Hematopoietic multipotent progenitor cell treated with erythropoietin and hydrocortisone succinate and interleukin-3 and kit ligand, for 6 days (in vitro differentiated cells): ENCODE measurements around the gene ANGPTL4.
A peak's percentile ranks its signal among the peaks of the same experiment; 100 is the strongest.
"Not testable (repeated sequence)": the region's sequence is repeated elsewhere in the genome, so short reads cannot be mapped to it uniquely, and the experiment has no call there.

ENCODE experiments used
- DNase-seq: peaks from one replicate; pipeline ENCODE4 v3.0.0-alpha.2; 2015

Gene ANGPTL4

DNA sequence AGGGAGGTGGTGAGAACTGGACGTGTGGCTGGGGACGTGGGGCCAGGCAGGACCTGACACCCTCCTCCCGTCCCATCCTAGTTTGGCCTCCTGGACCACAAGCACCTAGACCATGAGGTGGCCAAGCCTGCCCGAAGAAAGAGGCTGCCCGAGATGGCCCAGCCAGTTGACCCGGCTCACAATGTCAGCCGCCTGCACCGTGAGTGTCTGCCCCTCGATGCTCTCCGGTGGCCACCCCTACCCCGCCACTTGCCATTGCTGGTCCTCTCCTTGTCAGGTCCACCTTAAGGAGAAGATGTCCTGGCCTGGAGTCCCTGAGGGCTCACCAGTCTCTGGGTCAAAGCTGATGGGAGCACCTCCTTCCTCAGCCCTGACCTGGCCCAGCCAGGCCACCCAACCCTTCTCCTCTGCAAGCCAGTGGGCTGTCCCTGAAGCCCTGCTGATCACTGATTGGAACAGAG, 2.2 kb downstream of the ANGPTL4 start:
- no peak for DNase-seq

DNA sequence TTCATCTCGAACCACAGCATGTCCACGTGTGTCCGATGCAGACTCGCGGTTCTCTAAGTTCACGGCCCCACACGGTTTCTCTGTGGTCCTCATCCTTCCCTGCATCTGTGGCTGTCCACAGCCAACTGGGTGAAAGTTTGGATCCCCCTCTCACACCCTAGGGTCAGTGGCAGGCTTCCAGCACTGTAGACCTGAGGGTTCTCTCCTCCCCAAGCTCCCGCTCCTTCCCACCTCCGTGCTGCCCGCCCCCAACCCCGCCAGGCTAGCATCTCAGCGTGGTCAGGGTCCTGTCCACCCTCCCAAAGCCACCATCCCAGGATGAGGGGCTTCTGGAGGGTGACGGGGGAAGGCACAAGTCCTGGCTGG, 3.0 kb downstream of the ANGPTL4 start:
- no peak for DNase-seq

- DNase-seq: no peak
Observed at GRCh38 chr19:8367327-8368001, 3.5 kb downstream of the ANGPTL4 start.

GRCh38 chr19:8370176-8371010, 6.4 kb downstream of the ANGPTL4 start:
- peak; percentile 37 for DNase-seq

DNA sequence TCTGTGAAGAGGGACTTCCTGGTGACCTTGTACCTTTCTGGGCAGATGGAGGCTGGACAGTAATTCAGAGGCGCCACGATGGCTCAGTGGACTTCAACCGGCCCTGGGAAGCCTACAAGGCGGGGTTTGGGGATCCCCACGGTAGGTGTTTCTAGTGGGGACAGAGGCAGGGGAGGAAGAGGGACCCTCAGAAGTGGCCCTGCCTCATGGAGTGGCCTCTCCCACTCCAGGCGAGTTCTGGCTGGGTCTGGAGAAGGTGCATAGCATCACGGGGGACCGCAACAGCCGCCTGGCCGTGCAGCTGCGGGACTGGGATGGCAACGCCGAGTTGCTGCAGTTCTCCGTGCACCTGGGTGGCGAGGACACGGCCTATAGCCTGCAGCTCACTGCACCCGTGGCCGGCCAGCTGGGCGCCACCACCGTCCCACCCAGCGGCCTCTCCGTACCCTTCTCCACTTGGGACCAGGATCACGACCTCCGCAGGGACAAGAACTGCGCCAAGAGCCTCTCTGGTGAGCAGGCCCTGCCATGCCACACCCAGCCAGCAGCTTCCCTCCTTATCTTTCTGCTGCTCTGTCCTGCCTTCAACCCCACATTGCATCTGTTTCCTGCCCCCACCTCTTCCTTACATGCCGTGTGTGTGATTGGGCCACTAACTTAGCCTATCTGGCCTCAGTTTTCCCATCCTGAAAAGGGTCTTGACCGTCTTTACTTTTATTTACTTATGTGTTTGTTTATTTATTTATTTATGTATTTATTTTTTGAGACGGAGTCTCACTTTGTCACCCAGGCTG, 7.3 kb downstream of the ANGPTL4 start:
- peak; percentile 93 for DNase-seq

DNA sequence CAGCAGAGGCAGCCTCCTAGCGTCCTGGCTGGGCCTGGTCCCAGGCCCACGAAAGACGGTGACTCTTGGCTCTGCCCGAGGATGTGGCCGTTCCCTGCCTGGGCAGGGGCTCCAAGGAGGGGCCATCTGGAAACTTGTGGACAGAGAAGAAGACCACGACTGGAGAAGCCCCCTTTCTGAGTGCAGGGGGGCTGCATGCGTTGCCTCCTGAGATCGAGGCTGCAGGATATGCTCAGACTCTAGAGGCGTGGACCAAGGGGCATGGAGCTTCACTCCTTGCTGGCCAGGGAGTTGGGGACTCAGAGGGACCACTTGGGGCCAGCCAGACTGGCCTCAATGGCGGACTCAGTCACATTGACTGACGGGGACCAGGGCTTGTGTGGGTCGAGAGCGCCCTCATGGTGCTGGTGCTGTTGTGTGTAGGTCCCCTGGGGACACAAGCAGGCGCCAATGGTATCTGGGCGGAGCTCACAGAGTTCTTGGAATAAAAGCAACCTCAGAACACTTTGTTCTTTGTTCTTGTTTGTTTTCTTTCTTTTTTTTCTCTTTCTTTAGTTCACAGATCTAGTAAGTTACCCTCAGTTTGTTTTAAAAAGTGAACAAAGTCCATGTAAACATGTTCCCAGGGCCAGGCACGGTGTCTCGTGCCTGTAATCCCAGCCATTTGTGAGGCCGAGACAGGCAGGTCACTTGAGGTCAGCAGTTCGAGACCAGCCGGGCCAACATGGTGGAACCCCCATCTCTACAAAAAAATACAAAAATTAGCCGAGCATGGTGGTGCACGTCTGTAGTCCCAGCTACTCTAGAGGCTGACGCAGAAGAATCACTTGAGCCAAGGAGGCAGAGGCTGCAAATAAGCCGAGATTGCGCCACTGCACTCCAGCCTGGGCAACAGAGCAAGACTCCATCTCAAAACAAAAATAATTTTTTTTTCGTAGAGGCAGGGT, 10.2 kb downstream of the ANGPTL4 start:
- peak; percentile 82 for DNase-seq

DNA sequence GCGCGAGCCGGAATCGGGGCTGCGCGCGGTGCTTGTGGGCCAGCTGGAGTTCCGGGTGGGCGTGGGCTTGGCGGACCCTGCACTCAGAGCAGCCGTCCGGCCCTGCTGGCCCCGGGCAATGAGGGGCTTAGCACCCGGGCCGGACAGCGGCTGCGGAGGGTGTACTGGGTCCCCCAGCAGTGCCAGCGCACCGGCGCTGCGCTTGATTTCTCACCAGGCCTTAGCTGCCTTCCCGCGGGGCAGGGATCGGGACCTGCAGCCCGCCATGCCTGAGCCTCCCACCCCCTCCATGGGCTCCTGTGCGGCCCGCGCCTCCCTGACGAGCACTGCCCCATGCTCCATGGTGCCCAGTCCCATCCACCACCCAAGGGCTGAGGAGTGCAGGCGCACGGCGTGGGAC, 11.8 kb downstream of the ANGPTL4 start:
- not testable (repeated sequence) for DNase-seq

- DNase-seq: not testable (repeated sequence)
Observed at GRCh38 chr19:8376373-8376974, 12.5 kb downstream of the ANGPTL4 start.

DNA sequence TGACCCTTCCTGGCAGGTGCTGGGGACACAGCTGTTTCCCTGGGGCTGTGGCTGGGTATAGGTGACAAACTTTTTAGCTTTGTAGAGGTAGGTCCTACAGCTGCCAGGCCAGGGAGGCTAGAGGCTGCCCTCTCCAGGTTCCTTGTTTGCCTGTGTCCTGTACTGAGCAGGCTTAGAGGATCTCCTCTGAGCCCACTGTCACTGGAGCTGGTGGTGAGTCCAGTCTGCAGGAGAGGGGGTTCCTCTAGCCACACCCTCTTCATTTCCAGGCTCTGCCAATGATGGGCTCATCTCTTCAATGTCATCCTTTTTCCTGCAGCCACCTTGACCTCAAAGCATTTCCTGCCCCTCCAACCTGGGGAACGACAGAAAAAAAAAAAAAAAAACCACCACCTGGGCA, 13.6 kb downstream of the ANGPTL4 start:
- no peak for DNase-seq

DNA sequence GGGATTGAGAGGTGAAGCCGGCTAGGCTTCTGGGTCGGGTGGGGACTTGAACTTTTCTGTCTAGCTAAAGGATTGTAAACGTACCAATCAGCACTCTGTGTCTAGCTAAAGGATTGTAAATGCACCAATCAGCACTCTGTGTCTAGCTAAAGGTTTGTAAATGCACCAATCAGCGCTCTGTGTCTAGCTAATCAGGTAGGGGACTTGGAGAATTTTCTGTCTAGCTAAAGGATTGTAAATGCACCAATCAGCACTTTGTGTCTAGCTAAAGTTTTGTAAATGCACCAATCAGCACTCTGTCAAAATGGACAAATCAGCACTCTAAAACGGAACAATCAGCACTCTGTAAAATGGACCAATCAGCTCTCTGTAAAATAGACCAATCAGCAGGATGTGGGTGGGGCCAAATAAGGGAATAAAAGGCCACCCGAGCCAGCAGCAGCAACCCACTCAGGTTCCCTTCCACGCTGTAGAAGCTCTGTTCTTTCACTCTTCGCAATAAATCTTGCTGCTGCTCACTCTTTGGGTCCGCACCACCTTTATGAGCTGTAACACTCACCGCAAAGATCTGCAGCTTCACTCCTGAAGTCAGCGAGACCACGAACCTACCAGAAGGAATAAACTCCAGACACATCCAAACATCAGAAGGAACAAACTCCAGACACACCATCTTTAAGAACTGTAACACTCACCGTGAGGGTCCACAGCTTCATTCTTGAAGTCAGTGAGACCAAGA, 15.4 kb downstream of the ANGPTL4 start:
- not testable (repeated sequence) for DNase-seq

- not testable (repeated sequence) for DNase-seq
Observed at GRCh38 chr19:8384569-8384968, 20.6 kb downstream of the ANGPTL4 start.

DNA sequence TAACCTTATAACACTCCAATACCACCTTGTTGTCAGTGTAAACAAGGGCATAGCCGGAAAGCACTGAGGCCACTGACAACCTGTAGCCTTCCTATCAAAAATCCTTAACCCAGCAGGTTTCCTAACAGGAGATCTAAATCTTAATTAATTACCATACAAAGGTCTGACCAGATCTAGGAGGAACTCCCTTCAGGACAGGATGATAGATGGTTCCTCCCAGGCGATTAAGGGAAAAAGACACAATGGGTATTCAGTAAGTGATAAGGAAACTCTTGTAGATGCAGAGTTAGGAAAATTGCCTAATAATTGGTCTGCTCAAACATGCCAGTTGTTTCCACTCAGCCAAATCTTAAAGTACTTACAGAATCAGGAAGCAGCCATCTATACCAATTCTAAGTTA, 21.1 kb downstream of the ANGPTL4 start:
- not testable (repeated sequence) for DNase-seq

GRCh38 chr19:8385566-8385965, 21.6 kb downstream of the ANGPTL4 start:
- DNase-seq: not testable (repeated sequence)

DNA sequence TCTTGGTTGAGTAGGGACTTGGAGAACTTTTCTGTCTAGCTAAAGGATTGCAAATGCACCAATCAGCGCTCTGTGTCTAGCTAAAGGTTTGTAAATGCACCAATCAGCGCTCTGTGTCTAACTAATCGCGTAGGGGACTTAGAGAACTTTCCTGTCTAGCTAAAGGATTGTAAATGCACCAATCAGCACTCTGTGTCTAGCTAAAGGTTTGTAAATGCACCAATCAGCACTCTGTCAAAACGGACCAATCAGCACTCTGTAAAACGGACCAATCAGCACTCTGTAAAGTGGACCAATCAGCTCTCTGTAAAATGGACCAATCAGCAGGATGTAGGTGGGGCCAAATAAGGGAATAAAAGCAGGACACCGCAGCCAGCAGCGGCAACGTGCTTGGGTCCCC, 22.5 kb downstream of the ANGPTL4 start:
- DNase-seq: not testable (repeated sequence)

DNA sequence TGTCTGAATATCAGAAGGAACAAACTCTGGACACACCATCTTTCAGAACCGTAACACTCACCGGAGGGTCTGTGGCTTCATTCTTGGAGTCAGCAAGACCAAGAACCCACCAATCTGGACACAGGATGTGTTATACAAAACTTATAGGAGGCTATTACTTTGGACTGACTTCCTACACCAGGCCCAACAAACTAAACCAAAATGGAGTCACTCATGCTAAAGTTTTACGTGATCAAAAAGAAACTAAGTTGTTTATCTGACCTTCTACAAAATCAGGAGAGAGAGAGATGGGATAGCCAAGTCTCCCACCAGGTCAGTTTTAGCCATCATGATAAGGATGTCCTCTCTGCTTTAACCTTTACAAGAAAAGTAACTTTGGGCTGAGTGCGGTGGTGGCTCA, 23.0 kb downstream of the ANGPTL4 start:
- no peak for DNase-seq

GRCh38 chr19:8387688-8388611, 24.0 kb downstream of the ANGPTL4 start:
- DNase-seq: no peak

- DNase-seq: no peak
Observed at GRCh38 chr19:8388612-8388958, 24.6 kb downstream of the ANGPTL4 start.

DNA sequence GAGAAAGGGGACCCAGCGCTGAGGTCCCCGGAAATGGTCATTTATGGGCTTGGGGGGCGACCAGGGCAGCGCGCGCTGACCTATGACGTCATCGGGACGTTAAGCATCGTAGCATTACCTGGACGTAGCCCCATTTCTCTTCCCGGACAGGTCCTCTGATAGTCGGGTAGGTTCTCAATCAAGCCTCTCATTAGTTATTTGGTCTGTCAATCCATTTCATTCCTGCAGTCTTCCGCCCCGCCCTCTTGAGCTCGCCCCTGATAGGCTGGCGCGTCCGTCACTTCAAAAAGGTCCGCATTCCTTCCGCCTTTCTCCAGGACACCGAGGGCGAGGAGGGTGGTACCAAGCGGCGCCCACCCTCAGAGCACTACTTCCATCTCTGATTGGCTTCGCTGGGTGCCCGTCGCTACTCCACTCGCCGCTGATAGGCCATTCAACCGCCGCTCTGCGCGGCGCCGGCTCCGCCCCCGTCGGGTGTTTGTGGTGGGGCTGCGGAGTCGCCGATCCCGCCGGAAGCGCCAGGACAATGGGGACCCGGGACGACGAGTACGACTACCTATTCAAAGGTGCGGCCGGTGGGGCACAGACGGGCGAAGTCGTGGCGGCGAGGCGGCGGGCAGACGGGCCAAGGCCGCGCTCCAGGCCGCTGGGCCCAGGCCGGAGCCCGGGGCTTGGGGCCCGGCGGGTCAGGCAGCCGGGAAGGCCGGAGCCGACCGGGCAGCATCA, 26.1 kb downstream of the ANGPTL4 start, which contains the start of gene RAB11B:
Gene RAB11B (plus strand): TSS at position 470 of the 726 bp plus-strand sequence. CDS start 57 bp downstream, at position 527.
- peak; percentile 100 for DNase-seq

GRCh38 chr19:8390617-8390981, 26.6 kb downstream of the ANGPTL4 start:
- DNase-seq: peak; percentile 97
